ENCODE measurements around the gene KCNG4. TPM values are rescaled to one million over a fixed set of nuclear protein-coding genes. Genes with fewer than 3 reads are reported as not detected.

Gene KCNG4
- total RNA-seq, 2 experiments from 2014 or later = not detected

DNA sequence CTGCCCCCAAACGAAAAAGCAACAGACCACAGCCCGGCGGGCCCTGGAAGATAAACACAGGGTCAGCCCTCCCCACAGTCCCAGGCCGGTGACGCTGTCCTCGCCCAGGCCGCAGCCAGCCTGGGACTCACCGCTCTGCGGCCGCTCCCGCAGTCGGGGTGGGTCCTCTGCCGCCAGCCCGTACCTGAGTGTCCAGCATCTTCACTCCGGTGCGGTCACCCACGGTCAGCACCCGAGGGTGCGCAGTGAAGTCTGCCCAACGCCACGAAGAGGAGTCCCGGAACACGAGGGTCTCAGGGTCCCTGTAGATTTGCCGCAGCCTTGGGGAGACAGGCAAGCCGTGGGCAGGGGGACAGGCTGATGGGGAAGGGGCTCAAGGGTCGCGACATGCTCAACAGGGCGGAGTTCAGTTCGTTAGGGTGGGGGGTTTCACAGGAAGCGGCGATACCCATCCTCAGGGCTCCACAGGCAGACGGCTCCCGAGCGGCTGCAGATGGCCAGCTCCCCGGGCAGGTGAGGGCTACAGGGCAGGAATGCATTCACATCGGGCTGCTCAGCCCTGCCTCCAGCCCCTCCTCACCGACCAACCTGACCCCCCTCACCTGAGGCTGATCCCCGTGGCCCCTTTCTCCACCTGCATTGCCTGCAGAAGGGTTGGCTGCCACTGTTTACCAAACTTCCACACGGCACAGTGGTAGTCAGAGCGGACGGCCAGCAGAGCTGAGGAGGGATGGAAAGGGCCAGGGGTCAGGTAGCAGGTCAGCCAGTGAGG lies 58.5 kb downstream of the KCNG4 start:
- no peak overlapping the region for H3K27ac Mint-ChIP-seq
- H3K4me1 Mint-ChIP-seq = peaks cover 18% of the 10 kb centered on the region
- no peak overlapping the region for H3K4me3 Mint-ChIP-seq
- no peak for DNase-seq
- POLR2A ChIA-PET = no interaction called here
- H3K27me3 Mint-ChIP-seq = no peaks in the 10 kb centered on the region
- H3K9me3 Mint-ChIP-seq = no peaks in the 10 kb centered on the region
- CTCF ChIA-PET = interaction anchor here (0.6 kb wide), 1 partner anchor 1549 kb away, joined by 3 read pairs; no protein-coding TSS in a partner anchor
- peaks cover 14% of the 10 kb centered on the region for H3K36me3 Mint-ChIP-seq (ENCODE audit: low read depth)

DNA sequence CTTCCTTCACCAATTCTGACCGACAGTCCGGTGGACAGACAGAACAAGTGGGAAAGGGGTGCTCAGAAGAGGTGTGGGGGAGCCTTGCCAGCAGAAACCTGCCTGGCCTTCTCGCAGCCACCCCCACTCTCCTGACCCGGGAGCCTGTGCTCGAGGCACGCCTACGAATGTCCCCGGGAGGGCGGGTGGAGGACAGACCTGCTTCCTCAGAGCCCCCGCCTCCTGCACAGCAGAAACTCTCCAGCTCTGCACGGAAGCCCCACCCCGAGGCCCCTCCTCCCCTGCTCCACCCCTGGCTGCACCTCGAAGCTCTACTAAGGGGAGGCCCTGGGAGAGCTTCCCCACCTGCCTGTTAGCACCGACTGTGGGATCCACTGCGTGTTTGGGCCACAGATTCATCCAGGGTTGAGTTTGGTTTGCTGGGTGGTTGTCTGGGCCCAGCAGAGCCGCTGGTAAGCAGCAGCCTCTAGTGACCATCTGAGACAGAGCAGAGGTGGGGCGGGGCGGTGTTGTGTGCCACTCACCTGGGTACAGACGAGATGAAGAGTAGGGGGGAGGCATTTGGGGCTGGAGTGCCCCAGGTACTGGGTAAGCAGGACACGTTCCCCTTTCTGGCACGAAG lies 59.2 kb downstream of the KCNG4 start:
- H3K4me3 Mint-ChIP-seq = no peak overlapping the region
- no peaks in the 10 kb centered on the region for H3K9me3 Mint-ChIP-seq
- ChIA-PET POLR2A (no interaction called here), CTCF (interaction anchor here (0.9 kb wide), 1 partner anchor 18 kb away, joined by 3 read pairs; no protein-coding TSS in a partner anchor)
- no peak for DNase-seq
- H3K27ac Mint-ChIP-seq = no peak overlapping the region
- no peaks in the 10 kb centered on the region for H3K27me3 Mint-ChIP-seq
- peaks cover 14% of the 10 kb centered on the region for H3K36me3 Mint-ChIP-seq (ENCODE audit: low read depth)
- peaks cover 11% of the 10 kb centered on the region for H3K4me1 Mint-ChIP-seq

DNA sequence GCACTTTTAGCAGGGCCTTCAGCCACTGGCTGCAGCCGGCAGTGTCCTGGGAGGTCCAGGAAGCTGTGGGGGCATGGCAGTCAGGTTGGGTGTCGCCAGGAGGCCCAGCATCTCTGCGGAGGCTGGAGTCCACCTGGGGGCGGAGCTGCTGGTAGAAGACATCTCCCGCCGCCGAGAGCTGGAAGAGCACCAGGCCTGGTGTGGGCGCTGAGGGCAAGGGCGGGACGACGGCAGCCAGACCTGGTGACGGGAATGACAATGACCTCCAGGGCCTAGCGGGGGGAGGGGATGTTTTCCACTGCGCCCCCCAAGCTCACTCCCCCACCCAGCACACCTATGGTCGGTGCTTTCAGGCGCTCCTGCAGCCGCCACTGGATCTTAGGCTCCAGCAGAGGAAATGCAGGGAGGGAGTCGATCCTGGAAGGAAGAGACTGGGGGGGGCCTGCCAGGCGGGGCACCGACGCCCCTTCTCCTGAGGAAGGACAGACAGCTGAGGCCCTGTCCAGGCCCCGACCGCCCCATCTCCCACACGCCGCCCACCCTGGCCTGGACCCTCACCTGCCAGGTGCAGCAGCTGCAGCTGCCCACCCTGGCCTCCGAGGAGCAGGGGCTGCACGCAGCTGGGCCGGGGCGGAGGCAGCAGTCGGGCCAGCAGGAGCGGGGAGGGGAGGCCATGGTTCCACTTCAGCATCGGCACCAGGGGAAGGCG lies 60.0 kb downstream of the KCNG4 start:
- no peak for DNase-seq
- Mint-ChIP-seq H3K4me1 (peaks cover 8% of the 10 kb centered on the region), H3K27ac (no peak overlapping the region), H3K4me3 (no peak overlapping the region), H3K36me3 (ENCODE audit: low read depth) (peaks cover 14% of the 10 kb centered on the region), H3K9me3 (no peaks in the 10 kb centered on the region), H3K27me3 (no peaks in the 10 kb centered on the region)
- ChIA-PET POLR2A (no interaction called here), CTCF (interaction anchor here (0.9 to 1.3 kb wide), 3 partner anchors 12 to 94 kb away, joined by 3 read pairs; no protein-coding TSS in a partner anchor)

DNA sequence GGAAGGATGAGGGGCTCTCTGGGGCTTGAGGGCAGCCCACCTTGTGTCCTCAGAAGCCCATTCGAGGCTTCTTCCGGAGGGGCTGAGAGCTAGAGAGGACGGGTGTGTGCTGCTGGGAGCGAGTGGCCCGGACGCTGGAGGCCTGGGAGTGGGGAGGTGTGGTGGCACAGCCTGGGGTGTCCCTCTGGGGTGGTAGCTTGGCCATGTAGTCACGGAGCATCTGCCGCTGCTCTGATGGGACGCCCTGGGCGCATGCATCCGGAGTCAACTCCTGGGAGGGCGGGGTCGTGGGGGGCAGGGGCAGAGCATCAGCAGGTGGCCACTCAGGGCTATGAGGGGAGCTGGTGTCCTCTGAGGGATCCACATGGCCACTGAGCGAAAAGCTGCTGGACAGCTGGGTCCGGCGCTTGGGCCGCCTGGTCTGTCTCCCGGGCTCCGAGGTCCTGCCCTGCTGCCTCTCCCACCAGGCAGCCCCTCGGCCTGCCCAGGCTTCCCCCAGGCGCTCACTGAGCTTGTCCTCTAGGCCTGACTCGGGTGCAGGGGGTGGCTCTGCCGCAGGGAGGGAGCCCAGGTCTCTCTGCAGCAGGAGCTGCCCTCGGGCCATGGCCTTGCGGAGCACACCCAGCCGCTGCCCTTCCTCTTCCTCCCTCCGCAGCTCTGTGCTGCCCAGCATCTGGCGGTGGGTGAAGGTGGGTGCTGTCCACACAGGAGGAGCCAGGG lies 60.8 kb downstream of the KCNG4 start:
- Mint-ChIP-seq H3K36me3 (ENCODE audit: low read depth) (peaks cover 14% of the 10 kb centered on the region), H3K27ac (no peak overlapping the region), H3K27me3 (peaks cover 3% of the 10 kb centered on the region), H3K4me3 (no peak overlapping the region), H3K4me1 (peaks cover 5% of the 10 kb centered on the region), H3K9me3 (no peaks in the 10 kb centered on the region)
- no peak for DNase-seq
- POLR2A ChIA-PET = no interaction called here
- CTCF ChIA-PET = interaction anchor here (1.0 to 4.8 kb wide), 3 partner anchors 8 to 94 kb away, joined by 3 to 39 read pairs (median 3); partner anchors contain the start of gene TAF1C

DNA sequence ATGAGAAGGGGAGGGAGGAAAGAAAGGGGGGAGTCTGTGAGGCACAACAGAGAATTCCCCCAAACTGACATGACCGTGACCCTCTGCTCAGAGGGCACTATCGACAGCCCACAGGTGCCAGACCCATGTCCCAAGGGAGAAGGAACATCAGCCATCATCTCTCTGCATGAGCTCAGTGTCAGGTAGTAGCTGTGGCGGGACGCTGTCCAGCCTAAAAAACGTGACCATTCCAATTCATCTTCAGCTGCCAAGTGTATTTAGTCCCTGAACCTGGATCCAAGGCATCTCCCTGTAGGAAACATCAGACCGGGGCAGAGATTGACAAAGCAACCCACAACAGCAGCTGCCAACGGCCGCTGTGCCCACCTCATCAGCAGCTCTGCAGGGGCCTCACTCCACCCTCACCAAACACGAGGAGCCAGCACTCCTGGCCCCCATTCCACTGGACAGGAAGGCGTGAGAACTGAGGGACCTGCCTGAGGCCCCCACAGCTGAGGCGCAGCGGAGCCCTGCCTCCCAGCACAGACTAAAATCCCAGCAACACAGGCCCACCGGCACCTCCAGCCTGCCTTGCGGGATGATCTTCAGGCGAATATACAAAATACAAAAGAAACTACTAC lies 61.6 kb downstream of the KCNG4 start:
- Mint-ChIP-seq H3K27me3 (peaks cover 3% of the 10 kb centered on the region), H3K4me3 (no peak overlapping the region), H3K36me3 (ENCODE audit: low read depth) (peaks cover 9% of the 10 kb centered on the region), H3K4me1 (peaks cover 5% of the 10 kb centered on the region), H3K27ac (no peak overlapping the region), H3K9me3 (no peaks in the 10 kb centered on the region)
- CTCF ChIA-PET = interaction anchor here (0.9 to 4.8 kb wide), 4 partner anchors 9 to 94 kb away, joined by 3 to 39 read pairs (median 4); partner anchors contain the start of gene TAF1C
- no peak for DNase-seq
- POLR2A ChIA-PET = no interaction called here

DNA sequence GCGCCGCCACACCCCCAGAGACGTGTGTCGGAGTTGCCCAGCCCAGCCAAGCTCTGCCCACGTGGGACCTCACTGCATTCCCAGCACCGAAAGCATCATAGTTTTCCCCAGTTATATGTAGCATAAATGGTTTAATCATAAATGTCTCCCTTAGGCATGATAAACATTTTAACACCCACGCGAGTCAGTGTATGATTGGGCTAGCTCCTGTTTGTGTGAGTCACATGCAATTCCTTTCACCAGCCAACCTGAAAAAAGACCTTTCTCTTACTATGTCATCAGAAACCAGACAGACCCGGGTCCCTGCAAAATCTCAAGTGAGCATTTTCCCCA lies 62.1 kb downstream of the KCNG4 start:
- CTCF ChIA-PET = interaction anchor here (0.6 to 4.8 kb wide), 4 partner anchors 9 to 880 kb away, joined by 3 to 39 read pairs (median 4); partner anchors contain the start of gene TAF1C
- DNase-seq = no peak
- no peak overlapping the region for H3K4me3 Mint-ChIP-seq
- H3K27ac Mint-ChIP-seq = no peak overlapping the region
- H3K9me3 Mint-ChIP-seq = no peaks in the 10 kb centered on the region
- H3K27me3 Mint-ChIP-seq = peaks cover 3% of the 10 kb centered on the region
- H3K4me1 Mint-ChIP-seq = peaks cover 5% of the 10 kb centered on the region
- peaks cover 4% of the 10 kb centered on the region for H3K36me3 Mint-ChIP-seq (ENCODE audit: low read depth)
- POLR2A ChIA-PET = no interaction called here

DNA sequence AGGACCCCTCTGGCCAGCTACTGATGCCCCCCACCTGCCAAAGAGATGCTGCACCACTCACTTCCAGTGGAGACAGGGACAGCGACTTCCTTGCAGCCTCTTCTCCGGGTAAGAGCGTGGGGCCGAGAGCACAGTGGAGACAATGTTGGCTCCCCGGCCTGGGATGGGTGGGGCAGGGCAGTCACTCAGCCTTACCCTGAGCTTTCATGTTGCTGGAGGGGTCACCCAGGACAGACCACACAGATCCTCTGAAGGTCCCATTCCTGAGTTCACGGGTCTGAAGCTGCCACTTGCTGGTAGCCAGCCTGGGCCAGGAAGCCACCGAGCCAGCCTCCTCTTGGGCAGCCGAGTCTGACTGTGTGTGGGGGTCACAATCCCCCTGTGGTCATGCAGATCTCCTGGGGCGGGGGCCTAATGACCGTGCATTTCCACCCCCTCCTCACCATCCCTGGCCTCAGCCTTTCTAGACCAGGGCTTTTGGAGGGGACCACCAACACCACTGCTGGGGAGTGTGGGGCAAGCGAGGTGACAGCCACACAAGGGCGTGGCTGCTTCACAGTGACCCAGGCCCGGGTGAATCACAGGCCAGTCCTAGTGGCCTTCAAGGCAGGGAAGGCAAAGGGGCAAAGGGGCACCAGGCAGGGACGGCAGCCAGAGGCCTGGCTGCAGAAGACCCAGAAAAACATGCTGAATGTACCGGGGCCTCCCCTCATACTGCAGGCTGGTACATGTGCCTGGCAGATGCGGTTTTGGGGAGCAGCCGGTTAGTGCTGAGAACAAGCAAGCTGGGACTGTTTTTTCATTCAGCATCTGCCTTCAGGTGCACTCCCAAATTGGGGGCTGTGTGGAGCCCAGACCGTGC lies 63.4 kb downstream of the KCNG4 start:
- Mint-ChIP-seq H3K9me3 (no peaks in the 10 kb centered on the region), H3K27me3 (peaks cover 3% of the 10 kb centered on the region), H3K4me1 (peaks cover 5% of the 10 kb centered on the region), H3K27ac (no peak overlapping the region), H3K36me3 (ENCODE audit: low read depth) (peaks cover 3% of the 10 kb centered on the region), H3K4me3 (no peak overlapping the region)
- DNase-seq = no peak
- ChIA-PET CTCF (interaction anchor here (0.9 to 4.8 kb wide), 2 partner anchors 11 to 87 kb away, joined by 3 to 39 read pairs; partner anchors contain the start of gene TAF1C), POLR2A (no interaction called here)

DNA sequence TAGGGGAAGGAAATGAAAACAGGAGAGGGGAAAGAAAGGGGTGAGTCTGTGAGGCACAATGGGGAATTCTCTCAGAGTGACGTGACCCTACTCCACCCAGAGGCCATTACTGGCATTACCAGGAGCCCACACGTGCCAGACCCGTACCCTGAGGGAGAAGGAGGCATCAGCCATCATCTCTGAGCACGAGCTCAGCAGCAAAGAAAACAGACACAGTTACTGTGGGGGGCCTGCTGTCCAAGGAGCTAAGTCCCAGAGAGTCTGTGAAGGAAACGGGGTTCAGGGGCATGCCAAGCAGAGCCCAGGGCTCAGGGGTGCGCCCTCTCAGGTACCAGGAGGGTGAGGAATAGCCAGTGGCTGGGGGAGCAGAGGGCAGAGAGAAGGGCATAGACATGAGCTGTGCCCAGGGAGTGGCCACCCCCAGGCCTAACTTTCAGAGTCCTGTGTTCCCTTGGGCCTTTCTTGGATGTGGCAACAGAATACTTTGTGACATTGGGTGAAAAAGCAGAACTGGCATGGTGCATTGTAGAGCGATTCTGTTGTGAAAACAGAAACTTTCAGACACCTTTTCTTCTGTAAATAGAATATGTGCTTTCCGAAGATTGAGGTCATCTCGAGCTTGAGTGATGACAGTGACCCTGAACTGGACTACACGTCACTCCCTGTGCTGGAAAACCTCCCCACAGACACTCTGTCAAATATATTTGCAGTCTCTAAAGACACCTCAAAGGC lies 64.3 kb downstream of the KCNG4 start:
- Mint-ChIP-seq H3K4me3 (no peak overlapping the region), H3K27ac (no peak overlapping the region), H3K36me3 (ENCODE audit: low read depth) (no peaks in the 10 kb centered on the region), H3K4me1 (peaks cover 5% of the 10 kb centered on the region), H3K27me3 (peaks cover 3% of the 10 kb centered on the region), H3K9me3 (no peaks in the 10 kb centered on the region)
- DNase-seq = peak; percentile 73
- ChIA-PET CTCF (interaction anchor here (0.6 to 4.8 kb wide), 6 partner anchors 12 to 826 kb away, joined by 3 to 39 read pairs (median 4); partner anchors contain the start of genes MBTPS1 and TAF1C), POLR2A (no interaction called here)

DNA sequence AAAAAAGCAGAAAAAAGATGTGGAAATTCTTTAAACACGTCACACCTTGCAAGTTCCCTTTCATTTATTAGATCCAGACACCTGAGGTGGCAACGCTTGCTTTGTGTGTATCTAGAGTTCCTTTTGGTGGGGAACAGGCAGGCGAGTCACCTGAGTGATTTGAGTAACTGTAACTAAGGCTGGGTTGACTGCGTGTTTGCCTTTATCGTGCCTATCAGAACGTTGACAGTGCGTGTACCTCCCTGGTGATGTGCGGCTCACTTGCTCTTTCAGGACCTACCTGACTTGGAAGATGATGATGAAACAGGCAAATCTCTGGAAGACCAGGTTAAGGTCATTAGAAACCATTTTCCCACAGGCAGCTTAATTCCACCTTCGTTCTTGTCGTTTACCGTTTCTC lies 65.4 kb downstream of the KCNG4 start:
- Mint-ChIP-seq H3K4me3 (no peak overlapping the region), H3K27ac (no peak overlapping the region), H3K27me3 (peaks cover 9% of the 10 kb centered on the region), H3K36me3 (ENCODE audit: low read depth) (no peaks in the 10 kb centered on the region), H3K4me1 (peaks cover 5% of the 10 kb centered on the region), H3K9me3 (no peaks in the 10 kb centered on the region)
- ChIA-PET POLR2A (no interaction called here), CTCF (interaction anchor here (1.2 to 4.8 kb wide), 3 partner anchors 13 to 20 kb away, joined by 4 to 39 read pairs (median 4); partner anchors contain the start of gene TAF1C)
- no peak for DNase-seq

DNA sequence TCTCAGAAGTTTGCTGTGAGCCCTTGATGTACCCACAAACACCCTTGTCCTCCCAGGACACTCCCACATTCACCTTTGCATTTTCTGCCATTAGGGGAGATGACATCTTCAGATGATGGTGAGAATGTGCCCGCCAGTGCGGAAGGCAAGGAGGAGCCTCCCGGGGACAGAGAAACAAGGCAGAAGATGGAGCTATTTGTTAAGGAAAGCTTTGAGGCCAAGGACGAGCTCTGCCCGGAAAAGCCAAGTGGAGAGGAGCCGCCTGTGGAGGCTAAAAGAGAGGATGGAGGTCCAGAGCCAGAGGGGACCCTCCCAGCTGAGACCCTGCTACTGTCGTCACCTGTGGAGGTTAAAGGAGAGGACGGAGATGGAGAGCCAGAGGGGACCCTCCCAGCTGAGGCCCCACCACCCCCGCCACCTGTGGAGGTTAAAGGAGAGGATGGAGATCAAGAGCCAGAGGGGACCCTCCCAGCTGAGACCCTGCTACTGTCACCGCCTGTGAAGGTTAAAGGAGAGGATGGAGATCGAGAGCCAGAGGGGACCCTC lies 70.0 kb downstream of the KCNG4 start:
- no peak overlapping the region for H3K27ac Mint-ChIP-seq
- no peaks in the 10 kb centered on the region for H3K9me3 Mint-ChIP-seq
- no peaks in the 10 kb centered on the region for H3K36me3 Mint-ChIP-seq (ENCODE audit: low read depth)
- H3K27me3 Mint-ChIP-seq = peaks cover 16% of the 10 kb centered on the region
- no peaks in the 10 kb centered on the region for H3K4me1 Mint-ChIP-seq
- CTCF ChIA-PET = interaction anchor here (2.4 kb wide), 1 partner anchor 17 kb away, joined by 13 read pairs; the partner anchor contains the start of gene TAF1C
- POLR2A ChIA-PET = no interaction called here
- DNase-seq = no peak
- no peak overlapping the region for H3K4me3 Mint-ChIP-seq
